T1000 (cell line): ENCODE measurements around the gene HOXA5.

Source experiments
- DNase-seq: peaks from one replicate; lab custom pipeline; 2025; ENCODE audit warnings: mixed read lengths; lab: John Stamatoyannopoulos, UW

The HOXA5 gene

DNA sequence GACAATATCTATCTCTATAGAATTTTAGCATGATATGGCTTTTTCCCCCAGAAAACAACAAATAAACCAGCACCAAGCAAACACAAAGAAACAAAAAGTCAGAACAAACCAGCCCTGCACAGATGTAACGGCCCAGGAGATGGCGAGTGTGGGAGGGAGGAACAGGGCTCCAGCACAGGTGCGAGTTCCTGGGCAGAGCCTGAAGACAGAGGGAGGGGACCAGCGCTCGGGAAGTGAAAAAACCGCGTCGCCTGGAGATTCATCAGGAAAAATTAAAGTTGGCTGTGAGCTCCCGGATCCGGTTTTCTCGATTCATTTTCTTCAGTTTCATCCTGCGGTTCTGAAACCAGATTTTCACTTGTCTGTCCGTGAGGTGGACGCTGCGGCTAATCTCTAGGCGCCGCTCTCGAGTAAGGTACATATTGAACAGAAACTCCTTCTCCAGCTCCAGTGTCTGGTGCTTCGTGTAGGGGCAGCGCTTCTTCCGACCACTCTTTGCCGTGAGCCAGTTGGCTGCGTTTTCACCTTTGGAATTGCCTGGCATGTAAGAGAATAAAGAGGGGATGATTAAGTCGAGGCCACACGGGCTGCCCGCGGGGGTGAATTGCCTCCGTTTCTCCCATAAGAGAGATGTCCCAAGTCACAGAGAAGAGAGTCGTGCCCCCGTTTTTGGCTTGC lies 28.3 kb upstream of the HOXA5 start:
- DNase-seq, result no peak

DNA sequence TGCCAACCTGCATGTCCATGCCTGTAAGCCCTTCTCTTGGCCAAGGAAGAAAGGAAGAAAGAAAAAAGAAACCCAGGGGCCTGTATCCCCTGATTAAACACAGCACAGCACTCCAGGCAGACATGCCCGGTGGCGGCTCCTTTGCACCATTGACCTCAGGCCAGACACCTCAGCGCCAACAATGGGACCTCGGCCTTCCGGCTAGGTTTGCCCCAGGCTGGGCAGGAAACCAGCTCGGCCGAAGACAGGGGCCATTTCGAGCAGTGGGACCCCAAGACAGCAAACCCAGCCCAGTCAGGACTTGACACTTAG lies 27.8 kb upstream of the HOXA5 start:
- no peak for DNase-seq

DNA sequence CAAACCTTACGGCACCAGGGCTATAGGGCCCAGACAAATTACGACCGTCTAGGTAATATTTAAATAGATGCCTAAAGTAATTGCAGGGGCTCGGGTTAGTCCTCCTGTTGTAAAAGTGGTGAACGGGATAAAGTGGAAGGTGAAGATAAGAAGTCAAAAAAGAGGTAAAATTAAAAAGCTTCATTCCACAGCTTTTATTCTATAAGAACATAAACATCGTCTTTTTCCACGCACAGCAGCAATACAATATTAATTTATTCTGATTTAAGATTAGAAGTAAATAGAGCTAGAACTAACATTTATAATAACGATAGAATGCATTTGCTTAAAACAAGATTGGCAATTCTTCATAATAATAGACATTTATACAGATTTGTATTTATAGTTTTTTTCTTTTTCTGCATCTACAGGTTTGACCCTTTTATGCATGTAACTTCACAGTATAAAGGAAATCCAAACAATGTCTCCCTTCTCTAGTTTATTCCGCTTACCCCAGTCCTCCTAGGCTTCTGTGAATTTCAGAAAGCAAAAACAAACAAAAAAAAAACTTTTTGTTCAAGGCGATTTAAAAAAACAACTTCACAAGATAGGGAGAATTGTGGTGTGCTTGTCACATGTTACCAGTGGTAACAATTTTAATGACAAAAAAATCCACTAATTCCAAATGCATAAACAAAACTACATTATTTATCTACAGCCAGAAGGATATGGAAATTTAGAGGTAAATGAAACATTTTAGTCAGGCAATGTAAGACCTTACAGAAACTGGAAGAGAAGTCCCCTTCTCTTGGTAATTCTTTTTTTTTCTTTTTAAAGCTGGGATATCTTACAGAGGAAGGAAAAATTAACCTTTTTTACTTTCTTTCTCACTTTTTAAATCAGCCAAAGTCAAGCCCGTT lies 27.2 kb upstream of the HOXA5 start:
- DNase-seq, result no peak

DNA sequence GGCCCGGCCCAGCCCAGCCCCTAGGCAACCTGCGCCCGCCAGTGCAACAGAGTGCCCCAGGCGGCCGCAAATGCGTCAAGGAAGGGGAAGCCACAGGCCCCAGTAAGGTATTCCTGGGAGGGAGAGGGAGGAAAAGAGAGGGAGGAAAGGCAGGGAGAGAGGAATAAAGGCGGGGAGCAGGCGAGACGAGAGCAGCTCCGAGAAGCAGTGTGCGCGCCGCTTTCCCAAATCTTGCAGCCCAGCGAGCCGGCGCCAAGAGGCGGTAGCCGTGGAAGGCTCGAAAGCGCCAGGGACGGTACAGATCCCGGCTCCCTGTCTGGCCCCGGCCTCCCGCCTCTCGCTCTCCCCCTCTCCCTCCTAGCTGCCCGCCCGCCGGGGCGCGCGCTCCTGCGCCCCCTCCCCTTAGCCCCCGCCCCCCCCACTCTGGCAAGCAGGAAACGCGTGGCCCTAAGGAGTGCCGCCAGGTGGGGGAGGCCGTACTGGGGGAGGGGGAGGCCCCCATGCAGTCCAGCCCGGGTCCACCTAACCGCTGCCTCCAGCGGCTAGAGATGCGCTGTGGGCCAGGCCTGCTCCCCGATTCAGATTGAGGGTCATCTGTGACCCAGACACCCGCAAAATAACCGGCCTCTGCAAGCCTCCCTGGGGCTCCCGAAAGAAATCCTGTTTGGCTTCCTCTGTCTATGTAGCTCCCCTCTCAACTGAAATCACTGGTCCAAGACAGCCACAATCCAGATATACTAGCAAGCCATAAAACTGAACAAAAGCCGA lies 26.4 kb upstream of the HOXA5 start:
- DNase-seq, result no peak

DNA sequence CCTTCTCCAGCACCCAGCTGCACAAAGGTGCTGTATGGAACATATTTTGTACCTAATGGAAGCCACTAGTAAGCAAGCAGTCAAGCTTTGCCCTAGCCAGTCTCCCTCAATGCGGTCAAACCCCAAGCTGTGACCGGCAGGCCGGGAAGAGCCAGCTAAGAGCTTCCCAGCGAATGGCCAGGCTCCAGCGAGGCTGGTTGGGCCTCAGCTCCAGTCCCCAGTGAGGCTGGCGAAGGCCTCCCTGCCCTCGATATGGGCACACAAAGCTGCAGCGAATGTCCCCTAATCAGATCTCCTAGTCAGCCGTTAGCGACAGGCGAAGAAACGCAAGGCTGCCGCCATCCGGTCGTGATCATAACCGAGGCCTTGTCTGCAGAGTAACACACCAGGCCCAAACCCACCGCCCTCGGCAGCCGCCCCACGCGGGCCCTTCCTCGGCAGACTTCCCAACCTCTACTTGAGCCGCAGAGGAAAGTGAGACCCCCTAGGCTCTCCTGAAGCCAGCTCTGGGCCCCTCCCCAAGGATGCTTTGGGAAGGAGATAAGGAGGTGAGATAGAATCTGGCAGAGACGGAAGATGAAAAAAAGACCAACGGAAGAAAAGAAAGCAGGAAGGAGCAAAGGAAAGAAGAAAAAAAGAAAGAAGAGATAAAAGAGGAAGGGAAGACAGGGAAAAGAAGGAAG lies 24.9 kb upstream of the HOXA5 start:
- DNase-seq, result no peak

DNA sequence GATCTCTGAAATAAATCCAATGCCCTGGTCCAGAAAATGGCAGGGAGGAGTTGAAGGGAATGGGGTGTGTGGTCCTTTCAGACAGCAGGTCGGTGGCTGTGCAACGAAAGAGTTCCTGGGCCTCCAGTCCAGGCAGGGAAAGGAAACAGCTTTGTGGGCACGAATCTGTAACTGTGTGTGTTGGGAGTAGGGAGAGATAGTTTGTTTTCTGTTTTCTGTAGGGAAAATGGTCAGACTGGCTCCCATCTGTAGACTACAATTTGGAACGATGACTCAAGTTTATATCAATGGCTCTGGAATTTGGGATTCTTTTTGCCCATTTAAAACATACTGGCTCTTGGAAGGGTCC lies 24.4 kb upstream of the HOXA5 start:
- DNase-seq, result no peak

DNA sequence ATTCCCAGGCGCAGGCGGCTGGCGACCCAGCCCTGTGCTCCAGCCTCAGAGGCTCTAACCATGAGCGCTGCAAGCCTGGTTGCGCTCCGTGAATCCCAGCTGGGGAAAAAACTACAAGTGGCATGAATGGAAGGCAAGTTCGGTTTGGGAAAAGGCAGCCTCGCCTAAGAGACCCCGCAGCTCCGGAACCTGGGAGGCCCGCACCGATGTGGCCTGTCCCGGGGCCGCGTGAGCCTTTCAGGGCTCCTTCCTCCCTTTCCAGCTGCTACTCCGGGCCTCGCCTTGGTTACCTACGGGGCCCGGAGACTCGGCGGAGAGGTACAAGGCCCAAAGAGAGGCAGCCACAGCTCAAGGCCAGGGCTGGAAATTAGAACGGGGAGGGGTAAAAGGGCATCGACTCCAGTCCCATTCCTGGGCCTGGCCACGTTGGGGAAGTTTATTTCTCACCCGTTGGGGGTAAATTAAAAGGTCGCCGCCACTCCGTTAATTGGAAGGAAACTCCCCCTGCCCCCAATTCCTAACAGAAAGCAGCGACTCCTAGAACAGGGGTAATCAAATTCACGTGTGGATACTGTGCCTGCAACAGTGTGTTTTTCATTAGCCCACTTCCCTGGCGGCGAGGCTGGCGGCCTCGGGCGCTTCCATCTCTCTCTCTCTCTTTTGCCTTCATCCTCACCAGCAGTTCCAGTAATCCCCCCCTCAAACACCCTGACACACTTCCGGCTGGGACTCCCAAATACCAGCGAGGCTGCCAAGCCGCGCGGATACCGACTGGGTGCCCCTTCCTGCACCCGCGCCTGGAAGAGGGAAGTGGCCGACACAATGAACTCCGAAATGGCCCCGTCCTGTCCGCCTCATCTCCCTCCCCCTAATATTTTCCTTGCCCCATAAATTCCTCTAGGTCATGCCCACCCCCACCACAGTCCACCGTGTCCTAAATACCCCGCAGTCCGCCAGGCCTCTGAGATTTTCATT lies 23.3 kb upstream of the HOXA5 start:
- DNase-seq, result no peak

DNA sequence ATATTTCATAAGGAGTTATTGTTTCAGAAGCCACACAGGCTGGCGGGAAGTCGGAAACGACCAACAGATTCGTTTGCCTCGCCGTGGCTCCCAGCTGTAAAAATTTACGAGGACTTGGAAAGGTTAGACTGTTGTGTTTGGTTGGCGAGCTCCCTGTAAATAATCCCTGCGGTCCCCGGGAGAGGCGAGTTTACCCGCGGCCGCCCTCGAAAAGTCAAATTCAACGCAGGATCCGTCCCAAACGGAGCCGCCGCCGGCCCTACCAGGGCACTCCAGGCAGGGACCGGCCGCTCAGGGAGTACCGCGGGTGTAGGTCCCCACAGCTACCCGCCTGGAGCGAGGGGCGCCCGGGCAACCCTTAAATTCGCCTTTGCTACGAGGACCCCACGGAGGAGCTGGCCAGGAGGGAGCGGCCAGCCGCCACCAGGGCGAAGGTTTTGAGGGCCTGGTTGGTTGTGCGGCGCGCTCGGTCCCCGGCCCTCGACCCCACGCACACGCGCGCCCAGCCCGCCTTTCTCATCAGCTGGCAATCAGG lies 22.6 kb upstream of the HOXA5 start:
- no peak for DNase-seq

DNA sequence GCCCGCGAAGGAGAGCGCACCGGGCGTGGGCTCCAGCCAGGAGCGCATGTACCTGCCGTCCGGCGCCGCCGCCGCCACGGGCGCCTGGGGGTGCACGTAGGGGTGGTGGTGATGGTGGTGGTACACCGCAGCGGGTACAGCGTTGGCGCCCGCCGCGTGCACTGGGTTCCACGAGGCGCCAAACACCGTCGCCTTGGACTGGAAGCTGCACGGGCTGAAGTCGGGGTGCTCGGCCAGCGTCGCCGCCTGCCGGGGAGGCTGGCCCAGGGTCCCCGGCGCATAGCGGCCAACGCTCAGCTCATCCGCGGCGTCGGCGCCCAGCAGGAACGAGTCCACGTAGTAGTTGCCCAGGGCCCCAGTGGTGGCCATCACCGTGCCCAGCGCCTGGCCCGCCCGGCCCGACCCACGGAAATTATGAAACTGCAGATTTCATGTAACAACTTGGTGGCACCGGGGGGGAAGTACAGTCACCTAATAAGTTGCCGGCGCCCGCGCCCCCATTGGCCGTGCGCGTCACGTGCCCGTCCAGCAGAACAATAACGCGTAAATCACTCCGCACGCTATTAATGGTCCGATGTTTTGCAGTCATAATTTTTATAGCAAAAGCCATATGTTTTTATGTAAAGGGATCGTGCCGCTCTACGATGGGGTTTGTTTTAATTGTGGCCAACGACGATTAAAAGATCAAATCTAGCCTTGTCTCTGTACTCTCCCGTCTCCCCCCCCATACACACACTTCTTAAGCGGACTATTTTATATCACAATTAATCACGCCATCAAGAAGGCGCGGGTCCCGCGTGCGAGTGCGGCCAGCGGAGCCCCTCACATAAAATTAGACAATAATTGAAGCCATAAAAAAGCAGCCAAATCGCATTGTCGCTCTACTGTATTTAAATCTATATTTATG lies 21.9 kb upstream of the HOXA5 start, which contains the start of gene HOXA9:
Gene HOXA9 (minus strand): TSS at position 449 of the 907 bp plus-strand sequence. CDS start 80 bp downstream, at position 369.
- DNase-seq, result peak; percentile 62

DNA sequence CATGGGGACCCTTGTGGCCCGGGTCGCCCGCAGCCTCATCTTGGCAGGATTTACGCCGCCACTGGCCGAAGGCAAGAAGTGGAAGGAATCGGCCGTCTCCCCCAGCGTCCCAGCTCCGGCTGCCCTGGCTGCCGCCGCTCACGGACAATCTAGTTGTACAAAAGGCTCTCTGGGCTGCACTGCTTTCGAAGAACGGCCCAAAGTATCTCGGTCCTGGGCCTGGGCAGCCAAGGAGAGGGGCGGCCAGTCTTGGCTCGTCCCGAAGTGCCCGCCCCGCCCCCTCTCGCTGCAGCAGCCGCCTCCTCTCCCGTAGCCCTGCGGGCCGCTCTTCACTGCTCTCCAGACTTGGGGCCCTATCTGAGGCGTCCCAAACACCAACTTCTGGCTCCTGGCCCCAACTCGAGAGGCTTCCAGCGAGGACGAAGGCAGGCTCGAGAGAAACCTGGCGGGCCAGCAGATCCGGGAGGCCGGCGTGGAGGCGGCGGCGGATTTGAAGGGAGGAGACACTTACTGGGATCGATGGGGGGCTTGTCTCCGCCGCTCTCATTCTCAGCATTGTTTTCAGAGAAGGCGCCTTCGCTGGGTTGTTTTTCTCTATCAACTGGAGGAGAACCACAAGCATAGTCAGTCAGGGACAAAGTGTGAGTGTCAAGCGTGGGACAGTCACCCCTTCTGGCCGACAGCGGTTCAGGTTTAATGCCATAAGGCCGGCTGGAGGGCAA lies 21.0 kb upstream of the HOXA5 start:
- DNase-seq, result no peak

DNA sequence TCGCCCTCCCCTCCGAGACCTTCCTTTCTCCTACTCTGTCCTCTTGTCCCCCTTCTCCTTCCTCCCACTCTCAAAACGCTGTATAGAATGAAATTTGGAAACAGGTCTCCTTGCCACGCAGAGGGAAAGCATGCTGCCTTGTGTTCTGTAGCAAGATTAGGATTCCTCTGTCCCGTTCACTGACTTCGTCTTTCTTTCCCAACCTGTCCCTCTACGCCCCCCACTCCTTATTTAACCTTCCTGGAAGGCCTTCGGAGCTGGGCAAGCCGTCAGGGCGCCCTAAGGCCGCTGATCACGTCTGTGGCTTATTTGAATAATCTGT lies 20.5 kb upstream of the HOXA5 start:
- DNase-seq, result no peak

DNA sequence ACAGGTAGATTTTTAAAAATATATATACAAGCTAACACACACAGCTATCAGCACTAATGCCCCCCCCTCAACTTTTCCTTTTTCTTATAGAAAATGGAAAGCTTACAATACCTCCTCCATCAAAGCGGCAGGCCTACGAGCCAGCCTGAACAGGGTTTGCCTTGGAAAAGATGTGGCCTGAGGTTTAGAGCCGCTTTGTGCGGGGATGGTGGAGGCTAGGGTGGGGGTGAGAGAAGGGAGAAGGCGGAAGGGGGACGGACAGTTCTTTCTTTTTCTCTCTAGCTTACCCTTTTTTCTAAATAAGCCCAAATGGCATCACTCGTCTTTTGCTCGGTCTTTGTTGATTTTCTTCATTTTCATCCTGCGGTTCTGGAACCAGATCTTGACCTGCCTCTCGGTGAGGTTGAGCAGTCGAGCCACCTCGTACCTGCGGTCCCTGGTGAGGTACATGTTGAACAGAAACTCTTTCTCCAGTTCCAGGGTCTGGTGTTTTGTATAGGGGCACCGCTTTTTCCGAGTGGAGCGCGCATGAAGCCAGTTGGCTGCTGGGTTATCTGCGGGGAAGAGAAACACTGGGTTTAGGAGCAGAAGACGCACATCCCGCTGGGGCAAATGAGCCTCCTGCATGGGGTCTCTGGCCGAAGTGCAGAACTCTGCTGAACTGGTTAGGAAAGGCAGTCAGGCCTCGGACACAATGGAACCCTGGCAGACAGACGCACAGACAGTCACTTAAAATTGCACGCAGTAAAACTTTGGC lies 20.0 kb upstream of the HOXA5 start:
- no peak for DNase-seq

DNA sequence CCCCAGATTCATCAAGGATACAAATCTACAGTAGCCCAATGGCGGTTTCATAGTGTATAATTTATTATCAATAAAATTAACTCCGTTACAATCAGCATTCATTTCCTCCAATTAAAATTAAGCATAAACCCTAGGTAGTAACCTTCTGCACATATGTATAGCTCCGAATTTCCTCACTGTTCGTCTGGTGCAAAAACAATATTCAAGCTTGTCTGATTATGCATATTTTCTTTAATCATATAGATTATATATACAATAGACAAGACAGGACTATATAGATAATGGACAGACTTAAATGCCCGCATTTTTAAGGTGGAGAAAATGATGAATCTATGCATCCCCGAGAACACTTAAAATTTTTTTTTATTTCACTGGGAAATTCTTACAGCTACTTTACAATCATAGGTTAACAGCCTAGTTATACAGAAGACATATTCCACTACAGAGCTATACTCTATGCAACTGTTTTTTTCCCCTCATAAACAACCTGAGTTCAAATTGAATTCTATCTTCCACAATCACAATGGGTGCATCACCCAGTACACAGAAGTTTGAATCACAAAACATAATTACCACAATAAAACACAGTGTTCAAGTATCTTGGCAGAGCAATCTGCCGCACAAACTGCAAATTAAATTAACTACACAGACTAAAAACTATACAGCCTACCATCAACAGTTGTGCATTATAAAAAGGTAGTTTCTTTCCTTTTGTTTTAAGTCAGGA lies 19.2 kb upstream of the HOXA5 start:
- no peak for DNase-seq

DNA sequence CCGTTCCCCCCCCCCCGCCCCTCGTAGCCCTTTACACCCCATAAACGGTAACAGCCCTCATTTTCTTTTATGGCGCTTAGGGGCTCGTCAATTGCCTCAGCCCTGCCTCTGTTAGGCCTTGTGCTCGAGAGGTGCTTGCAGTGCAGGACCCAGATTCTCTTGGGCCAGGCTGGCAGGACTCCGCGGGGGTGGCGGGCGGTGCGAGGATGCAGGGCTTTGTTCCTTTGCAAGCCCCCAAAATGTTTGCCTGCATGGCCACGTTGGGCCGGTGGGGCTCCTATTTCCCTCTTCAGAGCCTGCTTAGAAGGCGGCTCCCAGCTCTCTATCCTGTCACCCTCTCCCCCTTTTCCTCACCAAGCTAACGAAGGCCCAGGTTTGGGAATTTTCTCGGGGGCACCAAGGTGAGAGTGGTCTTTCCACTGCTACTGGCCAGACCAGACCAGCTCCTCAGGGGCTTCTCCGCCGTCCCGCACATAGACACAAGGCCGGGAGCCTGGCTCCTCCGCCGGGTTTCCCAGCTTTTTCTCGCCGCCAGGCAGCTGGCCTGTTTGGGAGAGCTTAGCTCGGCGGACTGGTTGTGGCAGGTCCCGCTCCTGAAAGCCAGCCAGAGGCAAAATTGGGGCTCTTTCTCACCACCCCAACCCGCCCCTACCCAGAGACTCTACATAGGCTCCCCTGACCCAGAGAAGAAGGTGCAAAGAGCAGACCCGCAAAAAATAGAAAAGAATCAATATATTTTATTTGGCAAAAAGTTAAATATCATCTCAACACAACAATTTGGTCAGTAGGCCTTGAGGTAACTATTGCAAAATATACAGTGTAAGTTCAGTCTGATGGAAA lies 18.5 kb upstream of the HOXA5 start:
- DNase-seq, result no peak

DNA sequence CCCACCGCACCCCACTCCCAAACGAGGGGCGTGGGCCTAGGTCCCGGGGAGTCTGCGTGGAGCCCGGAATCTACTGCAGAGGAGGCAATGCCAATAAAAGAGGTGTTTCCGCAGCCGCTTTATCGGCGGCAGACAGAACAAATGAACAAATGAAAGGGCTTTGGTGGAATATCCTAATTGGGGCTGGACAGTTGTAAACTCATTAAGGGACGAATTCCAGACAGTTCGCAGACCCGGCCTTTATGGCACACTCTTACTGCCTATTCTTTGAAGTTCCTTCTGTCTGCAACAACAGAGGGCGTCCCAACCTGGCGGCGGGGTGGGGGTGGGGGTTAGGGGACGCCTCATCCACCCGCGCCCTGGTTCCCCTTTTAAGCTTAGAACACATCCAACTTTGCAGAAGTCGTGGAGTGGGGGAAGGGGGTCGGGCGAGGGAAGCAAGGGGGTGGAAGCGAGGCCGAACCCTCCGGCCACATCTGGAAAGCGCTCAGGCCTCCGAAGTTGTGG lies 17.8 kb upstream of the HOXA5 start:
- DNase-seq, result no peak

DNA sequence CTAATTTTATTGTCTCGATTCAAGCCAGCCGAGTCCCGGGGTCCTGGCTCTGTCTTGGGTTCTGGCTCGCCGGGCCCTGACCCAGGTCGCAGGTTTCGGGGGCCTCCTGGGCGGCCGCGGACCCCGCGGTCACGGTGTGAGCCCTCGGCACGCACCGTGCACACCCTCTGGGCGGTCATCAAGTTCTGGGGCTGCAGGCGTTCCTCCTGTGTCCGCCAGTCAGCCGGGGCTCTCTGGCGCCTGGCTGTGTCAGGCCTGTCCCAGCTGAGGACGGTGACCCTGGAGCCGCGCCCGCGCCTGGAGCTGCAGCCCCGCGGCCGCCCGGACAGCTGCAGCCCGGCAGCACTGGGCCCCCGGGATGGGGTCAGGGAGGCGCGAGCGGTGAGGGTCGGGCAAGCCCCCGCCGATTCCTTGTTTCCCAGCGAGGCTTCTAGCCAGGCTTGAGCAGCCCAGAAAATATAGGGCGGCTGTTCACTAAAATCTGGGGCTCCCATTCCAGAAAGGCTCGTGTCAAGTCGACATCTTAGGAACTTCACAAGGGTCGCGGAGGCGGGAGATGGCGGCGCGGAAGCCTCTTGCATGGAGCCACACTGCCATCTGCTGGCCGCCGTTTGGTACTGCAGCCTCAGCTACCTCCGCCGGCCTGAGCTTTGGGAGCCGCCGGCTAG lies 17.2 kb upstream of the HOXA5 start:
- peak; percentile 57 for DNase-seq
